Neural progenitor cell (in vitro differentiated cells): Measurements from ENCODE around the gene MMP27.

Experiments
- CTCF ChIP-seq: fragments of 200-600 bp; sonication (generic); IDR thresholded peaks from 2 replicates; pipeline ENCODE4 v1.5.1; 2017; ENCODE audit warnings: antibody characterized with exemption, mild to moderate bottlenecking
- EZH2 ChIP-seq: fragments of 200-600 bp; sonication (generic); IDR thresholded peaks from 2 replicates; pipeline ENCODE4 v1.6.1; 2017; ENCODE audit warnings: antibody characterized with exemption, mild to moderate bottlenecking, moderate library complexity
- EZH2phosphoT487 ChIP-seq: fragments of 200-600 bp; sonication (generic); IDR thresholded peaks from 2 replicates; pipeline ENCODE4 v1.6.1; 2017; ENCODE audit warnings: antibody characterized with exemption

DNA sequence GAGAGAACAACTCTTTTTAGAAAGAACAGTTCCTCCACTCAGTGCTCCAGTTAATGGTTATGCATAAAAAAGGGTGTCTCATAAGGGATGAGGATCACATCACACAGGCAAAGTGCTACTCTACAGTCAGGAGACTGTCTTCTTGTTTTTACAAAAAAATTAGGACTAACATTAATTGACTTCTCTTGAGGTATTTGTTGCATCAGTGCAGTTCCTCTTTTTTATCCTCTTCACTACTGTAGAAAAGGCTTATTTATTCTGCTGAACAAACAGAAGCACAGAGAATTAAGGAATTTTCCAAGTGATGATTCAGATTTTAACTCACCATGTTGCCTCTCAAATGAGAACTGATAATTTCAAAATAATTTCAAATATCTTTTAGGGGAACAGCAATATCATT, 17.3 kb upstream of the MMP27 start:
- TF ChIP-seq EZH2phosphoT487 = no peak
- no peak for TF ChIP-seq CTCF
- TF ChIP-seq EZH2 = no peak
